Measurements from ENCODE around the gene LSM14A.

DNA sequence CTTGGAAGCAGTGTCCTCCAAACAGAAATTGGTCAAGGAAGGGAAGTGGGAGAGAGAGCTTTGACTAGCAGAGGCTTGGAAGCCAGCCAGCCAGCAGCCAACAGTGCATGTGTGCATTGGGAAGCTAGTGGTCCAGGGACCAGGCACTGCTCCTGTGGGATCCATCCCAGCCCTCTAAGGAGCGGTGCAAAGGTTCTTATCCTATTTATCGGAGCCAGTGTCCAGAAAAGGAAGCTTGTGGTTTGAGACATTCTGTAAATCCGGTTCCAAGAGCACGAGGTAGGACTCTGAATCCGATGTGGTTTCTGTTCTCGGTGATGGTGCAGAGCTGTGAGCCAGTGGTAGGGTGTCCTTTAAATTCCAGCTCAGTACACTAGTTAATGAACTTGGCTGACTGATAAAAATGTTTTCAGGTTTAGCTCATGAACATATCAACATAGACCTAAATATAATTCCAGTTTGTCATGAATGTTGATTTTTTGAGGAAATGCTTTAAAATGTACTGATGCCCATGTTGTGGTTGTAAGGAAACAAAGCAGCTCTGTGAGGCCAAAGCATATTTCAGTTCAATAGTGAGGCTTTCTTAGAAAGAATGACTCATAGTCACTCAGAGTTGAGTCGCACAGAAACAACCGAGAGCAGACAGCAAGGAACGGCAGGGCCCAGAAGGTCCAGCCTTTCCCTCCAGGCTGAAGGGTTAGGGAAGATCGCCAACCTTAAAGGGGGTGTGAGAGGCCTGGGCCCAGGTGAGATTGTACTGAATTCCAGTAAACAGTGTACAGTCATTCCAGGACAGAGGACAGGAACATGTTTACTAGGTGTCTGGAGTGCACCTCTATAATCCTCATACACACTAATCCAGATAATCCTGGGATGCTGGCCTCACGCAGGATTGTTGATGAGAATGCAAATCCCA, 60.5 kb downstream of the LSM14A start:
- no peak for TF ChIP-seq CTCF (IDR thresholded peaks at IDR 0.05)
- TF ChIP-seq POLR2A (IDR thresholded peaks at IDR 0.05) = no peak
